Measurements from ENCODE around the gene CDC45.
"Not testable (repeated sequence)": the region's sequence is repeated elsewhere in the genome, so short reads cannot be mapped to it uniquely, and the experiment has no call there.

CDC45 gene

GRCh38 chr22:19530751-19531150 lies 51.0 kb downstream of the CDC45 start:
- DNase-seq (ENCODE audit: low spot score) = no peak

- not testable (repeated sequence) for DNase-seq (ENCODE audit: low spot score)
Observed at GRCh38 chr22:19531327-19531726, 51.6 kb downstream of the CDC45 start.

DNA sequence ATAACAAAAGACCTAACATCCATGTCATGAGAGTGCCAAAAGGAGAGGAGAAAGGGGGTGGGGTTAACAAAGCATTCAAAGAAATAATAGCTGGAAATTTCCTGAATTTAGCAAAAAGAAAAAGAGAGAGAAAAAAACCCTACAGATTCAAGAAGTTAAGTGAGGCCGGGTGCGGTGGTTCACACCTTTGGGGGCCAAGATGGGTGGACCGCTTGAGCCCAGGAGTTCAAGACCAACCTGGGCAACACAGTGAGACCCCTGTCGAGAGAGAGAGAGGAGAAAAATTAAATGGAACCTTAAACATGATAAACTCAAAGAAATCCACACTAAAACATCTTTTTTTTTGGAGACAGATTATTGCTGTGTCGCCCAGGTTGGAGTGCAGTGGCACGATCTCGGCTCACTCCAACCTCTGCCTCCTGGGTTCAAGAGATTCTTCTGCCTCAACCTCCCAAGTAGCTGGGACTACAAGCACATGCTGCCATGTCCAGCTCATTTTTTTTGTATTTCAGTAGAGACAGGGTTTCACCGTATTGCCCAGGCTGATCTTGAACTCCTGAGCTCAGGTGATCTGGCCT lies 53.4 kb downstream of the CDC45 start:
- DNase-seq (ENCODE audit: low spot score) = no peak

GRCh38 chr22:19533857-19534256 lies 54.1 kb downstream of the CDC45 start:
- no peak for DNase-seq (ENCODE audit: low spot score)

GRCh38 chr22:19535001-19535400 lies 55.3 kb downstream of the CDC45 start:
- no peak for DNase-seq (ENCODE audit: low spot score)

DNA sequence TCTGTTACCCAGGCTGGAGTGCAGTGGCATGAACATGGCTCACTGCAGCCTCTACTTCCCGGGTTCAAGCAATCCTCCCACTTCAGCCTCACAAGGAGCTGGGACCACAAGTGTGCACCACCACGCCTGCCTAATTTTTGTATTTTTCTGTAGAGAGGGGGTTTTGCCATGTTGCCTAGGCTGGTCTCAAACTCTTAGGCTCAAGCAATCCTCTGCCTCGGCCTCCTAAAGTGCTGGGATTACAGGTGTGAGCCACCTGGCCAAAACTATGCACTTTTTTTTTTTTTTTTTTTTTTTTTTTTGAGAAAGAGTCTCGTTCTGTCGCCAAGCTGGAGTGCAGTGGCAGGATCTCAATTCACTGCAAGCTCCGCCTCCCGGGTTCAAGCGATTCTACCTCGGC lies 56.8 kb downstream of the CDC45 start:
- DNase-seq (ENCODE audit: low spot score) = no peak

DNA sequence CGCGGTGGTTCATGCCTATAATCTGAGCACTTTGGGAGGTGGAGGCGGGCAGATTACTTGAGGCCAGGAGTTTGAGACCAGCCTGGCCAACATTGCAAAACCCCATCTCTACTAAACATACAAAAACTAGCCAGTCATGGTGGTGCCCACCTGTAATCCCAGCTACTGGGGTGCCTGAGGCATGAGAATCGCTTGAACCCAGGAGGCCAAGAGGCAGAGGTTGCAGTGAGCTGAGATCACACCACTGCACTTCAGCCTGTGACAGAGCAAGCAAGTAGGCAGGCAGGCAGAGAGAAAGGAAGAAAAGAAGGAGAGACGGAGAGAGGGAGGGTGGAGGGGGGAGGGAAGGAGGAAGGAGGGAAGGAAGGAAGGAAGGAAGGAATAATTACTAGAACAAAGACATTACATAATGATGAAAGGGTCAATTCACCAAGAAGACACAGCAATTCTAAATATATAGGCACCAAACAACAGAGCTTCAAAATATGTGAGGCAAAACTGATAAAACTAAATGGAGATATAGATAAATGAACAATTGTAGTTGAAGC lies 58.3 kb downstream of the CDC45 start:
- DNase-seq (ENCODE audit: low spot score) = no peak

GRCh38 chr22:19540394-19540793 lies 60.7 kb downstream of the CDC45 start:
- no peak for DNase-seq (ENCODE audit: low spot score)

DNA sequence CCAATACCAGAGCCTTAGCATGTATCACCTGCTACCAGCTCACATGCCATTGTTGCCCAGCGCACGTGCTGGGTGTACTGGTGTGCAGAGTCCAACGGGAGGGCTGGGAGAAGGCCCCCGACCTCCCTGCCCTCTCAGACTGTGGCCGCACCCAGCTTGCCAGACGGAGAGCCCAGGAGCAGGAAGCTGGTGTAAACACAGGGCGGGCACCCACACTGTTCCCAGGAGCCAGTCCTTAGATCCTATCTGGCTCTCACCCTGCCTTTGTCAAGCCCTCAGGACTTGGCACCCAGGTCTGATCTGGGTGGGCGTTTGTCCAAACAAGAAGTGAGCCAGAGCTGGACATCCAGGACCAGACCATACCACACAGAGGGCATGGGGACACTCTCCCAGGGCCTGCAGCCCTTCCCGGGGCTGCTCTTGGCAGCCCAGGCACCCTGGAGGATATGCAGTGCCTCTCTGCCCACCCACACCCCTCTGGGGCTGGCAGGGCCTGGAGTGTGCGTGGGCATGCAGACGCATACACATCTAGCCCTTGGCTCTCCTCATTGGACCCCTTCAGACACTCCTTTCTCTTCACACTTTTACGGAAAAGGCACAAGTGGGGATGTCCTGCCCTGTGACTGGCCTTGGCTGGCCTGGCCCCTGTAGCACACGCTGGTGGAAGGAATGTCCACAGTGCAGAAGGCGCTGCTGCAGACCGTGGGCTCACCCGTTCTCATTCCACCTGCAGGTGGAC lies 64.4 kb downstream of the CDC45 start:
- DNase-seq (ENCODE audit: low spot score) = no peak

GRCh38 chr22:19545935-19546207 lies 66.2 kb downstream of the CDC45 start:
- DNase-seq (ENCODE audit: low spot score) = no peak

GRCh38 chr22:19546680-19547079 lies 67.0 kb downstream of the CDC45 start:
- no peak for DNase-seq (ENCODE audit: low spot score)

GRCh38 chr22:19547620-19548019 lies 67.9 kb downstream of the CDC45 start:
- no peak for DNase-seq (ENCODE audit: low spot score)

- DNase-seq (ENCODE audit: low spot score) = not testable (repeated sequence)
Observed at GRCh38 chr22:19548427-19548826, 68.7 kb downstream of the CDC45 start.

DNA sequence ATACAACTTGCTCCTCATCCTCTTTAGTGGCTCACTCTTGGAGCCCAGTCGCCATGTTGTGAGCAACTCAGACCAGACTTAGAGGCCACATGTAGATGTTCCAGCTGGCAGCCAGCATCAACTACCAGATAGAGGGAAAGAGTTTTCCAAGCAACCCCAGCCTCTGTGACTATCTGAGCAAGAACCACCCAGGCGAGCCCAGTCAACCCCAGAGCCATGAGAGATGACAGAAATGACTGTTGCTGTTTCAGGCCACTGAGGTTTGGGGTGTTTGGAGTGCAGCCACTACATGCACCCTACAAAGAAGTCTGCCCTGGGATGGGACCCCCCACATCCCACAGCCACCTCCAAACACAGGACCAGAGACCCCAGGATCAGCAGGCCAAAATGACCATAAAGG lies 69.2 kb downstream of the CDC45 start:
- no peak for DNase-seq (ENCODE audit: low spot score)

GRCh38 chr22:19549428-19549827 lies 69.7 kb downstream of the CDC45 start:
- no peak for DNase-seq (ENCODE audit: low spot score)

DNA sequence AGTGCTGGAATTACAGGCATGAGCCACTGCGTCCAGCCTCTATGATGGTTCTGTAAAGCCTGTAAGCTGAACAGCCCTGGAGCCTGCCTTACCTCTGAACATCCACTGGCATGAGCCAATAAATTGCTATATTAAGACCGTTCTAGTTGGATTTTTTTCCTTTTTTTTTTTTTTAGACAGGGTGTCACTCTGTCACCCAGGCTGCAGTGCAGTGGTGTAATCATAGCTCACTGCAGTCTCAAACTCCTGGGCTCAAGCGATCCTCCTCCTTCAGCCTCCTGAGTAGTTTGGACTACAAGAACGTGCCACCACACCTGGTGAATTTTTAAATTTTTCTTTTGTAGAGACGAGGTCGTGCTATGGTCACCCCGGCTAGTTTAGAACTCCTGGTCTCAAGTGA lies 70.7 kb downstream of the CDC45 start:
- DNase-seq (ENCODE audit: low spot score) = no peak

- DNase-seq (ENCODE audit: low spot score) = no peak
Observed at GRCh38 chr22:19553201-19553600, 73.5 kb downstream of the CDC45 start.

DNA sequence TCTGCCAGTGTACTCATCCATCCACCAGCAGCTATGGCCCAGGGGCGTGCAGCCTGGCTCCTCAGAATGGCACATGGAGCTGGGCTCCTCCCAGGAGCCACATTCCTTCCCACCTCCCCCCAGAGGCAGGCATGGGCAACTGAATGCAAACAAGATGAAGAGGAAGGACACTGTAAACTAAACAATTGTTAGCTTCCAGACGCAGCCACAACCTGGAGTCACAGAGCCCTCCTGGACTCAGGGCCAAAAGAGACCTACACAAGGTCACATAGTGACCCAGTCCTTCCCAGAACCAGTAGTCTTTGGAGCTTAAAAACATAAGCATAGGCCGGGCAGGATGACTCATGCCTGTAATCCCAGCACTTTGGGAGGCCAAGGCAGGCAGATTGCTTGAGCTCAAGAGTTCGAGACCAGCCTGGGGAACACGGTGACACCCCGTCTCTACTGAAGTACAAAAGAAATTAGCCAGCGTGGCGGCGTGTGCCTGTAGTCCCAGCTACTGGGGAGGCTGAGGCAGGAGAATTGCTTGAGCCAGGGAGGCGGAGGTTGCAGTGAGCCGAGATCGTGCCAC lies 75.2 kb downstream of the CDC45 start:
- no peak for DNase-seq (ENCODE audit: low spot score)

- no peak for DNase-seq (ENCODE audit: low spot score)
Observed at GRCh38 chr22:19555651-19556050, 75.9 kb downstream of the CDC45 start.

DNA sequence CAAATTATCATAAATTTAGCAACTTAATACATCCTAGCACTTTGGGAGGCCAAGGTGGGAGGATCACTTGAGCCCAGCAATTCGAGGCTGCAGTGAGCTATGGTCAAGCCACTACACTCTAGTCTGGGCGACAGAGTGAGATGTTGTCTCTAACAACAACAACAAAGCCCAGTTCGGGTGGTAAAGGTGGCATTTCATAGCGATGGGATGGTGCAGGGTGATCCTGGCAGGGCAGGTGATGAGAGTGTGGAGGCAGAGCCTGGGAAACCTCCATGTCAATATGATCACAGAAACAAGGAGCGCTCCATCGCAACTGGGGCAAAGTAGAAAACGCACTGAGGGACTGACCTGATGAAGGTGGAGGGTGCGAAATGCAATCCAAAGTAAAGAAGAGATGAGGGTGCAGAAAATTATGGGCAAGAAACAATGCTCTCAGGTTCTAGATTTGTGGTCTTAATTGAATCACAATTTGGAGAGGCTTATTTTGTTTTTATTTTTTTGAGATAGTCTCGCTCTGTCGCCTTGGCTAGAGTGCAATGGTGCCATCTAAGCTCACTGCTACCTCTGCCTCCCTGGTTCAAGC lies 77.3 kb downstream of the CDC45 start:
- no peak for DNase-seq (ENCODE audit: low spot score)

- no peak for DNase-seq (ENCODE audit: low spot score)
Observed at GRCh38 chr22:19559324-19559811, 79.6 kb downstream of the CDC45 start.

GRCh38 chr22:19559956-19560355 lies 80.2 kb downstream of the CDC45 start:
- no peak for DNase-seq (ENCODE audit: low spot score)
